Renal cortex interstitium (tissue), 11 donors: ENCODE results near the gene HIF3A. TPM values are rescaled to one million over a fixed set of nuclear protein-coding genes. Genes with fewer than 3 reads are reported as not detected.

Source experiments
- DNase-seq, 11 donors: peaks; one replicate each; pipeline ENCODE4 v3.0.0-alpha.2; 2013; ENCODE audit warnings: low read depth in 9 of 11, low spot score in 4 of 11; ENCODE audit errors: extremely low read depth in 1 of 11
- polyA plus RNA-seq, 3 donors: library from polyadenylated mRNA; unstranded; fragments of 120-200 nt; gene quantifications; one replicate each; pipeline ENCODE4 v1.2.1, GENCODE V29; 2013; ENCODE audit not compliant: insufficient read length in 3 of 3

HIF3A gene
- polyA plus RNA-seq, 3 donors, result 38.7 to 67.3 (median 39.6) TPM

DNA sequence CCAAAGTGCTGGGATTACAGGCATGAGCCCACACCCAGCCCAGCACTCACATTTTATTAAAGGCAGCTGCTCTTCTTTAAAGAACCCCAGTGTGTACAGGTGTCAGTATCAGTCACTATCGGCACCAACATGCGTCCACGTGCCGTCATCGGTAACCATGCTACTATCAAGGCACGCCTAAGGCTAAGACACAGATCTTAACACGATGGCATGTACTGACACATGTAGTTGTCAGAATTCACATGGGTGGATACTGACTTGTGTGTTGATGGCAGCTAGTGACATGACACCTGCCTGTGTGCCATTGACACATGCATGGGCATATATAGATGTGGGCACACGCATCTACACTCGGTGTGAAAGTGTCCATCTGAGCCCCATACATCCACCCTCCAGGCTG lies 12.2 kb upstream of the HIF3A start:
- DNase-seq, result no peak

- no peak for DNase-seq
Observed at GRCh38 chr19:46287585-46287984, 9.3 kb upstream of the HIF3A start.

DNA sequence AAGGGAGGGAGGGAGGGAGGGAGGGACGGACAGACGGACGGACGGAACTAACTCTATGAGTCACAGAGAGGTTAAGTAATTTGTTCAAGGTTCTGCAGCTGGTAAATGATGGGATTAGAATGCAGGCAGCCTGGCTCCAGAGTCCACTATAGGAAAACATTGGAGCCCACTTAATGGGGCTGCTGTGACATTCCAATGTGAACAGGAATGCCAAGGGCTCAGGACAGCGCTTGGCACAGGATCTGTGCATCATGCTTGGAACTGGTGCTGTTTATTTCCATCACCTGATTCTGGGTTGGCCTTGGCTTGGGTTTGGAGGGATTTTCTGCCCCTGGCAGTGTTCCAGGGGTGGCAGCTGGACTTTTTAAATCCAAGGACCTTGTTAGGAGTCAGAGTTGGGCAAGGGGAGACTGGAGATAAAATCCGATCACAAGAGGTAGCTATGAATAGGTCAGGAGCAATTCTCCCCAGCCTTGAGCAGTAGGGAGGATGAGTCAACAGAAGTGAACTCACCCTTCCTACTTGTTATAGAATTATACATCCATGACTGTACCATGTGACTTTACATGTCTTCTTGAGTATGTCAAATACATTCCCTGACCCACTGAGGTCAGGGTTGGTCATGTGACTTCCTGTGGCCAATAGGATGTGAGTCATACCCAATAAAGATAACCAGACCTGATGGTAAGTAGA lies 7.8 kb upstream of the HIF3A start:
- DNase-seq, result no peak

GRCh38 chr19:46289724-46290619 lies 6.9 kb upstream of the HIF3A start:
- DNase-seq, result no peak

GRCh38 chr19:46291829-46292228 lies 5.0 kb upstream of the HIF3A start:
- DNase-seq, result no peak

GRCh38 chr19:46294494-46294893 lies 2.3 kb upstream of the HIF3A start:
- DNase-seq, result no peak

DNA sequence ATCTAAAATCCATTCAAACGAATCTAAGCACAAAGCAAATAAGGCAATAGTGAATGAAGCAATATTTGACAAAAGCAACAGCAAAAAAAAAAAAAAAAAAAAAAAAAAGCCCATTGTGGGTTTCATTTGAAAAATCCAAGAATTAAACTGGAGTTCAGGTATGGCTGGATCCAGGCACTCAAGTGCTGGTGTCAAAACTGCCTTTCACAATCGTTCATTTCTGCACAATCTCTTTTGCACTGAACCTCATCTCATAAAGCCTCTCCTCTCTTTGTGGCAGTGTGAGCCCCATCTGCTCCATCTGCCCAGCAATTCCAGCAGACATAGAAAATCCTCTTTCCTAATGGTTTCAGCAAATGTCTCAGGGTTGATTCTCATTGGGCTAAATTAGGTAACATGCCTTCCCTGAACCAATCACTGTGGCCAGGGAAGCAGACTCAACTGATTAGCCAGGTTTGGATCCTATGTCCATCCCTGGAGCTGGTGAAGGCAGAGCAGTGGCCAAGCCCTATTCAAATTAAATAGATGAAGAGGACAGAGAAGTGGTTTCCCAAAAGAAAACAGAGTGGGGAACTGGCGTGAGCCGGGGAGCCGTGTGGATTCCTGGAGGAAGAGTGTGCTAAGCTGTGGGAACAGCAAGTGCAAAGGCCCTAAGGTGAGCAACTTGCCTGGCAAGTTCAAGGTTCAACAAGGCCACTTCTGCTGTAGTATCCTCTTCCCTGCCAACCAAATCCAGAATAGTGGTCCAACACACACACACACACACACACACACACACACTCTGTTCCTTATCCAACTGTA lies 1.2 kb upstream of the HIF3A start:
- DNase-seq, result no peak

DNA sequence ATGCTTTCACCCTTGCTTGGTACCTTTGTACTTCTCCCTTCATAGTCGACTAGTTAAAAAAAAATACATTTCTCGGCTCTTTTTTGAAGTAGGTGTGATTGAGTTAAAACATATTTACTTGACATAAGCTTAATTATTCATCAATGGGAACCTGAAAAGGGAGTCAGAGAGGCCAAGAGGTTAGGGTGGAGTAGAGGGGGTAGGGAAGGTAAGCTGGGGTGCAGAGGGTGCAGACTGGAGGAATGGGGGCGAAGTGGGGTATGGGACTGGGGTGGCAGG lies 701 bp upstream of the HIF3A start:
- DNase-seq, result no peak

DNA sequence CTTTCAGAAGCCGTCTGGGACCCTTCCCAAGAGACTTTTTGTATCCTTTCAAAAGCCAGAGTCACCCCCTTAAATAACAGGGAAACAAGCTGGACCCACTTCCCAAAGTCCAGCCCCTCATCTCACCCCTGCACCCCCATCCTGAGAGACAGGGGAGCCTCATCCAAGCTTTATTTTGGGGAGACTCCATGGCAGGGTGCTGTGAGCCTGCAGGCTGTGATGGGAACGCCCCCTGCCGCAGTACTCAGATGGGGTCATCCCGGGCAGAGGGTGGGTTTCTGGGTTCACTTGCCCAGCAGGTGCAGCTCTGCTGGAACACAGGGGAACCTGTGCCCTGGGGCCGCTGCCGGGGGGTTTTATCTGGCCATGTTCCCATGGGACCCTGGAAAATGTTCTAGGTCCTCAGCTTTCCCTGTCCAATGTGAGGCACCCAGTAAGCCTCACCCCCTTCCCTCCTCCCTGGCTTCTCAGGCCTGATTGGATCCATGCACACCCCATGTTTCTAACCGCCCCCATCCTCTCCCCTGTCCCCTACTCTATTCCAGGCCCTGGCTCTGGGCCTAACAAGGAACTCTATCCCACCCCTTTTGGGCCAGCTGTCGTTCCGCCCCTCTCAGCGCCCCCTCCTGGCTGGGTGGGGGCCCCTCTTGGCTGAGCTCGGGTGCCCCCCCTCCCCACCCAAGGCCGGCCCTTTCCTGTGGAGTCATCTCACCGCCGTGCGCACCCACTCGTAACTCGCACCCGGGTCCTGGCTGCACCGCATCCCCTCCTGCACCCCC lies 1.0 kb downstream of the HIF3A start:
- DNase-seq, result peak in 2 of 11 donors; percentile 34 to 45

GRCh38 chr19:46298479-46299003 lies 1.7 kb downstream of the HIF3A start:
- DNase-seq, result peak in 1 of 11 donors; percentile 29

GRCh38 chr19:46299004-46299509 lies 2.2 kb downstream of the HIF3A start:
- DNase-seq, result peak; percentile 75 to 90 (median 86)

DNA sequence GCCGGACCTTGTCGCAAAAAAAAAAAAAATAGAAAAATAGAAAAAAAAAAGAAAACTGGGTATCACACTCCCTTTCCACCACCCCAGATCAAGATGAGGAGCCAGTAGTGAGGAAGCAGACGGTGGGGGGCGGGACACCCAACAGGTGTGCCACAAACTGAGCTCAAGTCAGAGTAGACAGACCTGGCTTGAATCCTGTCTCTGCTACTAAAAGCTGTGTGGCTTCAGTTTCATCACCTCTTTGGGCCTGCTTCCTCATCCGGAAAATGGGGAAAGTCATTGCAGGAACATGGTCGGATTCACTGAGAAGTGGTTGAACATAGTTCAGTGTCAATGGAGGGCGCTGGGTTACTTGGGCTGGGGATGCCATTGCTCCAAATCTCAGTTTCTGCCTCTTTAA lies 2.9 kb downstream of the HIF3A start:
- DNase-seq, result no peak

GRCh38 chr19:46303322-46303690 lies 6.5 kb downstream of the HIF3A start:
- DNase-seq, result peak in 1 of 11 donors; percentile 26

DNA sequence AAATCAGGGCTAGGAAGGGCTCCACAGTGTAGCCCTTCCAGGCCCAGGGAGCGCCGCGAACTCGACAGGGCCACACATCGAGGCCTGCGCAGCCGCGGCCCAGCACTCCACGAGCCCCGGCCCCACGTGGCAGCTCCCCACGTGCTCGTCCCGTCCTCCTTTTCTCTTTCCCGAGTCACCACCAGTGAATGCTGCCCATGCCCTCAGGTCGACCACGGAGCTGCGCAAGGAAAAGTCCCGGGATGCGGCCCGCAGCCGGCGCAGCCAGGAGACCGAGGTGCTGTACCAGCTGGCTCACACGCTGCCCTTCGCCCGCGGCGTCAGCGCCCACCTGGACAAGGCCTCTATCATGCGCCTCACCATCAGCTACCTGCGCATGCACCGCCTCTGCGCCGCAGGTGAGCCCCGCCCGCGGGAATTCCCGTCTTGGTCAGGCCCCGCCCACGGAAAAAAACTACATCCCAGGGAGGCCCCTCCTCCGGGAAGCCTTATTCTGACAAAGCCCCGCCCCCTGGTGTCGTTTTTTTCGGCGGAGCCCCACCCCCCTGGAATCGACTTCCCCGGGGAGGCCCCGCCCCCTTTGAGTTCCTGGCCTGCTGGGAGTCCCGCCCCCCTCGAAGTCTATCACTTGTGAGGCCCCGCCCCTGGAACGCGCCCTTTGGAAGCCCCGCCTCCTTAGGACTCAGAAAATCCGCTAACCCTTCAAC lies 7.0 kb downstream of the HIF3A start:
- DNase-seq, result peak in 6 of 11 donors; percentile 38 to 70 (median 62)

DNA sequence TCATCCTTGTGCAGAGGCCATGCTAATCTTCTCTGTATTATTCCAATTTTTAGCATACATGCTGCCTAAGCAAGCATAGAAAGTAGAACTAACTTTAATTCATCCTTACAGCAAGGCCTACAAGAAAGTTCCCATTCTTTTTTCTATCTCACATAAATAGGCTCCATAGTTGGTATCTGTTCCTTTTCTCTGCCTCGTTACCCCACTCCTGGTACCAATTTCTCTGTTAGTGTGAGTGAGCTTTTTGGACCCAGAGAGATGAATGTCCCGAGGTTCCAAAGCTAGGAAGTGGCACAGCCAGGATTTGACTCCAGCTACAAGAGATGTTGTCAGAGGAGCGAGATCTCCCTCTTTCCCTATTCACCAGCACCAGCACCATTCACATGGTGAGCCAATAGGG lies 9.7 kb downstream of the HIF3A start:
- DNase-seq, result no peak

- DNase-seq, result no peak
Observed at GRCh38 chr19:46308510-46308909, 11.7 kb downstream of the HIF3A start.

- DNase-seq, result no peak
Observed at GRCh38 chr19:46309056-46309455, 12.2 kb downstream of the HIF3A start.

- no peak for DNase-seq
Observed at GRCh38 chr19:46311444-46311843, 14.6 kb downstream of the HIF3A start.
